Ovary (tissue), 9 donors: ENCODE measurements around the gene CLK2. TPM values are rescaled to one million over a fixed set of nuclear protein-coding genes. Genes with fewer than 3 reads are reported as not detected.

Source experiments
- DNase-seq, 5 donors: peaks; one replicate each; pipeline ENCODE4 v3.0.0-alpha.2; 2019 to 2020
- H3K27ac ChIP-seq, 2 donors: fragments of 200-600 bp; one replicate each; pipeline versions ENCODE4 v1.5.1 to v1.8.0; 2019 to 2022
- H3K27me3 ChIP-seq: fragments of 200-600 bp; one replicate; pipeline ENCODE4 v1.8.0; 2022
- H3K36me3 ChIP-seq: fragments of 200-600 bp; sonication (generic); one replicate; pipeline ENCODE4 v1.5.1; 2019
- H3K4me1 ChIP-seq: one replicate; pipeline ENCODE4 v1.8.1; 2013; ENCODE audit warnings: mild to moderate bottlenecking, moderate library complexity; ENCODE audit not compliant: insufficient read depth
- H3K4me3 ChIP-seq: fragments of 200-600 bp; sonication (generic); one replicate; pipeline ENCODE4 v1.5.1; 2017
- H3K9me3 ChIP-seq, 2 donors: fragments of 200-600 bp in 1 of 2; sonication (generic) in 1 of 2; one replicate each; pipeline versions ENCODE4 v1.5.1 to v1.8.1; 2013 to 2019; ENCODE audit warnings: mild to moderate bottlenecking in 1 of 2, moderate library complexity in 1 of 2
- CTCF ChIP-seq, 3 donors: fragments of 450-650 bp in 2 of 3; fragments of 200-600 bp in 1 of 3; IDR thresholded peaks; one replicate each; pipeline versions ENCODE4 v1.5.1 to v1.8.0; 2016 to 2022; ENCODE audit warnings: antibody characterized with exemption in 3 of 3, mild to moderate bottlenecking in 1 of 3
- EP300 ChIP-seq: sonication (generic); formaldehyde crosslinking; IDR thresholded peaks from one replicate; pipeline ENCODE4 v1.6.1; 2017; ENCODE audit warnings: antibody characterized with exemption
- POLR2A ChIP-seq: fragments of 450-650 bp; IDR thresholded peaks from one replicate; pipeline ENCODE4 v1.6.1; 2017; ENCODE audit warnings: antibody characterized with exemption, mild to moderate bottlenecking, moderate library complexity
- WGBS, 3 donors: extraction: QIAGEN DNeasy Blood & Tissue Kit in 1 of 3; methylation state at CpG; one replicate each; pipeline versions ENCODE4 v1.1.5 to v1.1.7; 2013 to 2017; 5-methylcytosine and 5-hydroxymethylcytosine counted together
- intact Hi-C, 4 donors: fragments of 100-400 bp; cut with DNase I; formaldehyde crosslinking; loops; one replicate each; pipeline versions ENCODE4 v1.11.0 to v1.15.1; 2022 to 2023
- polyA plus RNA-seq, 2 donors: library from polyadenylated mRNA; stranded (reverse); fragments of 200-250 nt in 1 of 2; fragments of 350-450 nt in 1 of 2; fragmentation: Illumina TruSeq in 1 of 2; extraction: RNeasy Lipid Tissue Mini Kit (QIAGEN cat#74804) in 1 of 2; gene quantifications; one replicate each; pipeline ENCODE4 v1.2.3, GENCODE V29; 2013 to 2014
- total RNA-seq, 7 donors: library from RNA; depleted of rRNA in 2 of 7; stranded (reverse); fragments of >200 nt in 2 of 7; fragmentation: NEBNext Ultra II Directional in 3 of 7; extraction: Animal tissue kit (Norgen Biotek cat#: 25700) in 3 of 7; gene quantifications; one replicate each; pipeline versions ENCODE4 v1.1.0 to v1.2.4, GENCODE V29; 2016 to 2023
- donor health status: DM: no; HTN: no; CAD: no; lungs with moderate emphysema.
- donor health status: DM: no; HTN: no; CAD: no.
- donor health status: Bipolar disorder and iron deficiency.
- donor health status: DM: yes; HTN: yes; CAD: no.
- donor health status: DM: no; HTN: no; CAD: no.
- donor health status: DM: yes; HTN: yes; CAD: no.

The CLK2 gene
- total and polyA plus RNA-seq, 9 donors = 37.9 to 60.9 (median 50.1) TPM

- Histone ChIP-seq H3K4me3 (peak within 1 kb of the TSS; percentile 71), H3K27ac (peak within 1 kb of the TSS in 1 of 2 donors; percentile 56), H3K36me3 (no peaks in the 10 kb centered on the region), H3K9me3 (no peaks in the 10 kb centered on the region), H3K27me3 (no peaks in the 10 kb centered on the region), H3K4me1 (peaks cover 5% of the 10 kb centered on the region)
- intact Hi-C loops = loop anchor here in 3 of 4 donors (5.0 kb wide), 1 partner anchor 45 kb away; the partner anchor contains the start of gene RUSC1 (in 3 of the 3)
- DNase-seq = peak; percentile 99 to 100 (median 99)
- peak; percentile 66 to 86 (median 67) for TF ChIP-seq CTCF (IDR thresholded peaks at IDR 0.05)
- no peak for TF ChIP-seq EP300
- no peak for TF ChIP-seq POLR2A
- 0 to 1% (median 1%) methylated on average over 18 to 68 of the region's 68 CpGs for WGBS, 3 donors
These were observed 4.0 kb upstream of the CLK2 start, which contains the start of gene HCN3 for GRCh38 chr1:155277070-155277901. Gene HCN3 (plus strand): TSS chr1:155277463. CDS start chr1:155277591, 128 bp downstream.

- intact Hi-C loops = no loop called here
- no peaks in the 10 kb centered on the region for H3K27me3 ChIP-seq
- H3K4me3 ChIP-seq = peak overlapping the region; percentile 77
- TF ChIP-seq CTCF (IDR thresholded peaks at IDR 0.05) (no peak), POLR2A (no peak), EP300 (no peak)
- WGBS, 3 donors = 2 to 3% (median 3%) methylated on average over 39 to 44 of the region's 44 CpGs
- no peak for DNase-seq
- H3K27ac ChIP-seq = peak overlapping the region; percentile 89 to 94
- H3K9me3 ChIP-seq = no peaks in the 10 kb centered on the region
- peaks cover 1% of the 10 kb centered on the region for H3K4me1 ChIP-seq
- no peaks in the 10 kb centered on the region for H3K36me3 ChIP-seq
These were observed 600 bp downstream of the CLK2 start for GRCh38 chr1:155272466-155273342.

- no peaks in the 10 kb centered on the region for H3K36me3 ChIP-seq
- 88 to 94% (median 90%) methylated on average over 21 of the region's 21 CpGs for WGBS, 3 donors
- intact Hi-C loops = no loop called here
These were observed 3.9 kb downstream of the CLK2 start for GRCh38 chr1:155269381-155269780.

More at GRCh38 chr1:155269381-155269780, 3.9 kb downstream of the CLK2 start:
- no peaks in the 10 kb centered on the region for H3K27me3 ChIP-seq
- H3K9me3 ChIP-seq = no peaks in the 10 kb centered on the region
- H3K4me1 ChIP-seq = no peaks in the 10 kb centered on the region
- no peak overlapping the region for H3K27ac ChIP-seq
- H3K4me3 ChIP-seq = no peak overlapping the region
- no peak for DNase-seq
- no peak for TF ChIP-seq EP300
- TF ChIP-seq POLR2A = no peak
- TF ChIP-seq CTCF (IDR thresholded peaks at IDR 0.05) = no peak
